ENCODE measurements around the gene CTXND1.

DNA sequence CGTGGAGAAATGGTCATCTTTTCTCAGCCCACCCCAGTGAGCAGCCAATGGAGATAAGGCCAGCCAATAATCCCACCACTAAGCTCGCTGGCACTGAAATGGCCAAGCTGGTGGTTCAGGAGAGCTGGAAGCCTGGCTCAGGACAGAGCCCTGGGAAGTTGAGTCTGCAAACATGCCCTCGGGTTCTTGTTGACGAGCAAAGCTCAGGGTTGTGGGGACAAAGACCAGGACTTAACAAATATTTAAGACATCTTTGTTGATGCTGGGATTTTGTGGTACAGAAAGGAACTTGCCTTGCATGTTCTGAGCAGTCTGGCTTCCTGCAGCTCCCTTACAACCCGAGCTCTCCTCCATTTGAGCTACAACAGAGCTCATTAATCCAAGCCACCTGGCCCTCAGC, 94.8 kb downstream of the CTXND1 start:
- TF ChIP-seq POLR2AphosphoS5 (IDR thresholded peaks at IDR 0.05; ENCODE audit: low read depth, low read length): no peak
- TF ChIP-seq, protein P1, sequence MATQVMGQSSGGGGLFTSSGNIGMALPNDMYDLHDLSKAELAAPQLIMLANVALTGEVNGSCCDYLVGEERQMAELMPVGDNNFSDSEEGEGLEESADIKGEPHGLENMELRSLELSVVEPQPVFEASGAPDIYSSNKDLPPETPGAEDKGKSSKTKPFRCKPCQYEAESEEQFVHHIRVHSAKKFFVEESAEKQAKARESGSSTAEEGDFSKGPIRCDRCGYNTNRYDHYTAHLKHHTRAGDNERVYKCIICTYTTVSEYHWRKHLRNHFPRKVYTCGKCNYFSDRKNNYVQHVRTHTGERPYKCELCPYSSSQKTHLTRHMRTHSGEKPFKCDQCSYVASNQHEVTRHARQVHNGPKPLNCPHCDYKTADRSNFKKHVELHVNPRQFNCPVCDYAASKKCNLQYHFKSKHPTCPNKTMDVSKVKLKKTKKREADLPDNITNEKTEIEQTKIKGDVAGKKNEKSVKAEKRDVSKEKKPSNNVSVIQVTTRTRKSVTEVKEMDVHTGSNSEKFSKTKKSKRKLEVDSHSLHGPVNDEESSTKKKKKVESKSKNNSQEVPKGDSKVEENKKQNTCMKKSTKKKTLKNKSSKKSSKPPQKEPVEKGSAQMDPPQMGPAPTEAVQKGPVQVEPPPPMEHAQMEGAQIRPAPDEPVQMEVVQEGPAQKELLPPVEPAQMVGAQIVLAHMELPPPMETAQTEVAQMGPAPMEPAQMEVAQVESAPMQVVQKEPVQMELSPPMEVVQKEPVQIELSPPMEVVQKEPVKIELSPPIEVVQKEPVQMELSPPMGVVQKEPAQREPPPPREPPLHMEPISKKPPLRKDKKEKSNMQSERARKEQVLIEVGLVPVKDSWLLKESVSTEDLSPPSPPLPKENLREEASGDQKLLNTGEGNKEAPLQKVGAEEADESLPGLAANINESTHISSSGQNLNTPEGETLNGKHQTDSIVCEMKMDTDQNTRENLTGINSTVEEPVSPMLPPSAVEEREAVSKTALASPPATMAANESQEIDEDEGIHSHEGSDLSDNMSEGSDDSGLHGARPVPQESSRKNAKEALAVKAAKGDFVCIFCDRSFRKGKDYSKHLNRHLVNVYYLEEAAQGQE (IDR thresholded peaks at IDR 0.05; ENCODE audit: insufficient read depth in 1 of 2, low read depth in 2 of 2, low read length in 2 of 2): no peak
- TF ChIP-seq SIN3A (IDR thresholded peaks at IDR 0.05; ENCODE audit: borderline replicate concordance, insufficient read depth, low read length): no peak
- no peak for TF ChIP-seq TAF1 (IDR thresholded peaks at IDR 0.05; ENCODE audit: borderline replicate concordance, insufficient read depth, low read length)
- no peak for TF ChIP-seq FOXP2 (optimal IDR thresholded peaks at IDR 0.05; ENCODE audit: borderline replicate concordance, extremely low read depth, extremely low read length, insufficient read depth)

Measured in PFSK-1 (cell line).